Sigmoid colon (tissue), 4 donors: ENCODE data around the gene FBXL5.

Experiments used
- CTCF ChIP-seq, 4 experiments: fragments of 450-650 bp in 3 of 4; fragments of 200-600 bp in 1 of 4; IDR thresholded peaks; one replicate each; pipeline ENCODE4 v1.5.1; 2016 to 2019; ENCODE audit warnings: antibody characterized with exemption in 4 of 4, mild to moderate bottlenecking in 3 of 4, moderate library complexity in 2 of 4
- POLR2A ChIP-seq, 2 donors: fragments of 450-650 bp; IDR thresholded peaks; one replicate each; pipeline ENCODE4 v1.6.1; 2016; ENCODE audit warnings: antibody characterized with exemption in 2 of 2, mild to moderate bottlenecking in 2 of 2, moderate library complexity in 2 of 2
- POLR2AphosphoS5 ChIP-seq, 4 donors: sonication (generic); formaldehyde crosslinking; IDR thresholded peaks; one replicate each; pipeline ENCODE4 v1.6.1; 2017; ENCODE audit warnings: antibody characterized with exemption in 4 of 4

- TF ChIP-seq CTCF (IDR thresholded peaks at IDR 0.05) = no peak
- no peak for TF ChIP-seq POLR2A (IDR thresholded peaks at IDR 0.05)
- TF ChIP-seq POLR2AphosphoS5 (IDR thresholded peaks at IDR 0.05) = no peak
These were observed 40.1 kb upstream of the FBXL5 start for GRCh38 chr4:15695240-15695699.
